Endometrial microvascular endothelial cells (primary cell): ENCODE data around the gene PIGX. TPM values are rescaled to one million over a fixed set of nuclear protein-coding genes. Genes with fewer than 3 reads are reported as not detected.
"Not testable (repeated sequence)": the region's sequence is repeated elsewhere in the genome, so short reads cannot be mapped to it uniquely, and the experiment has no call there.

Source experiments
- in situ Hi-C: cut with HindIII; loops from 2 replicates; pipeline ENCODE4 v1.10.0; 2017; ENCODE audit warnings: low sequenced_read_pairs, low pct_unique_long_range_greater_than_20kb; ENCODE audit errors: inconsistent ontology term
- total RNA-seq: library from RNA; depleted of rRNA; stranded (reverse); fragments of >200 nt; gene quantifications from one replicate; pipeline ENCODE4 v1.2.3, GENCODE V29; 2015; ENCODE audit errors: inconsistent ontology term

Gene PIGX
- total RNA-seq, 1 donor from 2014 or later: 20.8 TPM

DNA sequence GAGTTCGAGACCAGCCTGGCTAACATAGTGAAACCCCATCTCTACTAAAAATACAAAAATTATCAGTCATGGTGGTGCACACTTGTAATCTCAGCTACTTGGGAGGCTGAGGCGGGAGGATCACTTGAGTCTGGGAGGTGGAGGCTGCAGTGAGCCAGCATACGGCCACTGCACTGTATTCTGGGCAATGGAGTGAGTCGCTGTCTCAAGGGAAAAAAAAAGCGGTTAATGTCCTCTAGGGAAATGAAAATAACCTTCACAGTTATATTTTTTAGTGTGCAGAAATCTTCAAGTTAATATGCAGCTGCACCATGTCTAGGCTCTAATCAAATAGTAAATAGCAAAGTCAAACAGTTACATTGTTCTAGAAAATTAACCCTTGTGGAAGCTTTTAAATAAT lies 14.9 kb upstream of the PIGX start:
- in situ Hi-C loops: no loop called here

DNA sequence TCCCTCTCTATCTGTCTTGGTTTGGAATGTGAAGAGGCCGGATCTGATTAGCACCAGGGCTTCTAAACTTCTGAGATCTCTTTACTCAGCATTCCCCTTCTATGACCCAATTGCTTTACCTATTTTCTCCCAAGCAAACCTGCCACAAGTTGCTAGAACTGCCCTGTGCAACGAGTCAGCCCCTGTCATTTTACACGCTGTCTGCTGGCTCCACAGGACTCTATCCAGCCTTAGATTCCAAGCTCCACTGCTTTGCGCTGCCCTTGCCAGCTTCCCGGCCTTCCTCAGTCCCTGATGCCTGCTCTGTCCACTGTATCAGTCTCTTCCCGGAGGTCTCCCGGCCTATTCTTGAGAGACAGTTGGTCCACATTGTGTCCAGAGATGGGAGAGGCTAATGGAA lies 12.4 kb upstream of the PIGX start:
- in situ Hi-C loops: no loop called here

GRCh38 chr3:196700801-196701200 lies 11.4 kb upstream of the PIGX start:
- in situ Hi-C loops: no loop called here

DNA sequence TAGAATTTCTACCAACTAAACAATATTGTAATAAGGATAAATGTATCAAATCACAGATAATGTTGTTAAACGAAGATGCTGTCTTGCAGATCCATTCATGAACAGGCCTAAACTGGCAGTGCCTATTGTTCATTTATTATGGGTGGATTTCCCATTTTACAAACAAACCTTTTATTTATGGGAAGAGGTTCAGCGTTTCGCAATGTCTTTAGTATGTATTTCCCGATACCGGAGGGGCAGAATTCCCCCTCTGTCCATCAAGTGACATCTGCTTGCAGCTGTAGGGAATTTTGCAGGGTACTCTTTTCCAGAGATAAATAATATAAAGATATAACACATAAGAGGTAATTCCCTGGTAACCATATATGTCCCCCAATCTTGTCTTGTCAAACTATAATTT lies 5.8 kb upstream of the PIGX start:
- in situ Hi-C loops: no loop called here

GRCh38 chr3:196706731-196707130 lies 5.4 kb upstream of the PIGX start:
- in situ Hi-C loops: no loop called here

- in situ Hi-C loops: no loop called here
Measured at GRCh38 chr3:196707566-196707965, 4.6 kb upstream of the PIGX start.

DNA sequence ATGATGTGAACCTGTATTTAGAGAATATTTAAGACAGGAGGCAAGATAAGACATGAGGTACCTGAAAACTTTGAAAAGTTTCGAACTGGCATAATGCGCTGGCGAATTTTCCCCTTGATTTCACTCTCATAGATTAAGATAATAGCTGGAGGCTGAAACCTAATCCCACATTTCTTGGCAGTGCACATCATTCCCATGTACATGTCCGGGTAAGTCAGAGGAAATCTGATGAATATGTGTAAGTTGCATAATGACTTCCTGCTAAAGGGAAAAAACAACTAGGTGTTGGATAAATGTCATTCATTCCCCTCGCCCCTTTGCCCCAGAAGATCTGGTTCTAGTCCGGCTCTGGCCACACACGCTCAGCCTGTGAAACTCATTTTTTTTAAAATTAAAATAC lies 3.7 kb upstream of the PIGX start:
- in situ Hi-C loops: no loop called here

GRCh38 chr3:196712514-196713413 lies 587 bp downstream of the PIGX start:
- in situ Hi-C loops: no loop called here

GRCh38 chr3:196717162-196717561 lies 5.0 kb downstream of the PIGX start:
- in situ Hi-C loops: not testable (repeated sequence)

DNA sequence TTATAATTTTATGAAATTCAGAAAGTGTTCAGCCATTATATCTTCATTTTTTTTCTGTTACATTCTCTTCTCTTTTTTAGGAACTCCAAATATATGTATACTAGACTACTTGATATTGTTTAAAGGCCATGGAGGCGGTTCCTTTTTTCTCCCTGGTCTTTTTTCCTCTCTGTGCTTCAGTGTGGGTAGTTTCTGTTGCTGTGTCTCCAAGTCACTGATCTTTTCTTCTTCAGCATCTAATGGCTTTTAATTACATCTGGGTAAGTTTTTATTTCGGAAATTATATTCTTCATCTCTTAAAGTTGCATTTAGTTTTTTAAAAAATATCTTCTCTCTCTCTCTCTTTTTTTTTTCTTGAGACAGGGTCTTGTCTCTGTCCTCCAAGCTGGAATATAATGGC lies 8.9 kb downstream of the PIGX start:
- in situ Hi-C loops: no loop called here

GRCh38 chr3:196726788-196727675 lies 14.9 kb downstream of the PIGX start:
- in situ Hi-C loops: no loop called here

DNA sequence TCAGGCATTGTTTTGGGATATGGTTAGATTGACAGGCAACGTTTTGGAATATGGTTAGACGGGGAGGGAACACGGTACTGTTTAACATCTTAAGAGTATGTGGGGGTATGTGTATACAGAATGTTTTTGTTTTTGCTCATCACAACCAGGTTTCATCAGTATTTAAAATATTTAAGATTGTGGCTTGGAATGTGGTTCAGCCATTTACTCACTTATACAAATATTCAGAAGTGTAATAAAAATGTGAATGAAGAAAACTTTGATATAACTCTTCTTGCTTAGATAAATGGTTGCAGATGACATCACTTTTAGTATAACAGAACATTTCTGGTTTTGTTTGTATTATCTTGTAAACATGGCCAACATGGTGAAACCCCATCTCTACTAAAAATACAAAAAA lies 23.6 kb downstream of the PIGX start:
- in situ Hi-C loops: no loop called here

- in situ Hi-C loops: no loop called here
Measured at GRCh38 chr3:196736670-196737374, 24.6 kb downstream of the PIGX start.

DNA sequence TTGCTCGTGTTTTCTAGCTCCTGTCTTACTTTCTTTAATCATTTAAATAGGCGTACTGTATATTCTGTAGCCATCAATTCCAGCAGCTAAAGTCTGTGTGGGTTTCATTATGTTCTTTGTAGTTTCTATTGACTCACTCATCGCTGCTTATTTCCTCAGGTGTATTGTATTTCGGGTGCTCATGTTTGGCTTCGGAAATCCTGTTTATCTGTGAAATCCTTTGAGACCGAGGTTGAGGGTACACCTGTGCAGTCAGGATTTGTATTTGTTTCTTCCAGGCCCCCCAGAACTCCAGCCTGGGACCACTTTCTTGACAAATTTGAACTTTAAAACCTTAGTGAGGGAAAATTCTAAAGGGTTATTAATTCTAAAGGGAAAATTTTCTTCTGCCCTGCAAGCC lies 25.5 kb downstream of the PIGX start:
- in situ Hi-C loops: no loop called here

DNA sequence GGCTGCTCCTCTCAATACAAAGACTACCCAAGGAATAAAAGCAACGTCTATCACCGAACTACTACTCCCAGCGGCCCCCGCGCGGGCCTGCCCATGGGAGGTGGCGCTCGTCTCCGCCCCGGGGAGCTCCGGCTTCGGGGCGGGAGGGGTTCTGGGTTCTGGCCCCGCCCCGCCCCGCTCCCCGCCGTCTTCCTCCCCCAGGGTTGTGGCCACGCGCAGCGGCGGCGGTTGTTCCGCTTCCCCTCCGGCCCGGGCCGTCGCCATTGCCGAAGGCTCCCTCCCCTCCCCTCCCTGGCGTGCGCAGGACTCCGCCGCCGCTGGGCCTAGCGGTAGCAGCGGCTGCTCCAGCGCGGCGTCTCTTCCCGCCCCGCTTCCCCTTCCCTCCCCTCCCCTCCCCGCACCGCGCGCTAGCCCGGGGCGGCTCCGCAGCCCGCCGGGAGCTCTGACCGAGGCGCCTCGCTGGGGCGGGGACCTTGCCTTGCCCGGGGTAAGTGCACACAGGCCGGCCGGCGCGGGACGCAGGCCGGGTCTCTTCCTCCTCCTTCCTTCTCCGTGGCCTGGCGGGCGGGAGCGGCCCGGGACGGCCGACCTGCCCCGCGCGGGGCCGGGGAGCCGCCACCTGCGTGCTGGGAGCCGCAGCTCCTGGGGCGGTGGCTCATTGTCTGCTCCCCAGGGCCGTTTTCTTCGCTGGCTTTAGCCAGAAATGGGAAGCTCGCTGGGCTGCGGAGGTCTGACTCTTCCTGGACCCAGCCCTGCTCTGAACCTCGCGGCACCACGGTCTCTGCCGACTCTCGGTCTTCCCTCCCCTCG lies 27.7 kb downstream of the PIGX start, which contains the start of gene PAK2:
Gene PAK2 (plus strand): TSS at position 187 of the 810 bp plus-strand sequence. CDS start 42,790 bp downstream, outside the sequence.
- in situ Hi-C loops: no loop called here

DNA sequence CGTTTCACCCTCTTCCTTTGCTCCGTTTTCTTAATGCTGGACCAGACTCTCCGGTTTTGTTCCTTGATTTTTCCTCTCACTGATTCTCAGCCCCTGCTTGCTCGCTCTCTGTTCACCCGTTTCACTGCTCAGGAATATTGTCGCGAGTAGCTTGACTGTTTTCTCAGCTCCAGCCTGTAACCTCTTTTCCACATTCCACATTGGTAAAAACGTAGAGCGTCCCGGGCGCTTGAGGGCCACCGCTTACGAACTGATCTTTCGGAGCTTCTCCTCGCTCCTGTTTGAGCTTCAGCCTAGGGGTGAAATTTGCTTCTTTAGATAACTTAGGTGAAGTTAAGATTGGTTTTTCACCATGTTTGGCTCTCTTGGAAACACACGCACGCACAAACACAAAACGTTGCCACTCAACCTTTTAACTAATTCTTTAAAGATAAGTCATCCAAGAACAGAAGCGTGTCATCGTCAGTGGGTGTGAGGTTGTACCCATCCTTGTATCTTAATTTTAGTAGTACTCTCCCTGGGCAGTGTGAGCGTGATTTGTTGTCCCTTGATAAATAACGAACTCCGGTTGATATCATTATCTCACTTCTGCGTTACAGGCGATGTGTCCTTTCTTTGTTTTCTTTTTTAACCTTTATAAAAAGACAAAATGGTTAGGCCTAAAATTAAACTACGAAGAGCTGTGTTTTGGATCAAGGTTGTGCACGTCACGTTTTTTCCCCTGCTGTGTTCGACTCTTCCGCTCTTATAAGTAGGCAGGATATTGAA lies 28.5 kb downstream of the PIGX start:
- in situ Hi-C loops: no loop called here

DNA sequence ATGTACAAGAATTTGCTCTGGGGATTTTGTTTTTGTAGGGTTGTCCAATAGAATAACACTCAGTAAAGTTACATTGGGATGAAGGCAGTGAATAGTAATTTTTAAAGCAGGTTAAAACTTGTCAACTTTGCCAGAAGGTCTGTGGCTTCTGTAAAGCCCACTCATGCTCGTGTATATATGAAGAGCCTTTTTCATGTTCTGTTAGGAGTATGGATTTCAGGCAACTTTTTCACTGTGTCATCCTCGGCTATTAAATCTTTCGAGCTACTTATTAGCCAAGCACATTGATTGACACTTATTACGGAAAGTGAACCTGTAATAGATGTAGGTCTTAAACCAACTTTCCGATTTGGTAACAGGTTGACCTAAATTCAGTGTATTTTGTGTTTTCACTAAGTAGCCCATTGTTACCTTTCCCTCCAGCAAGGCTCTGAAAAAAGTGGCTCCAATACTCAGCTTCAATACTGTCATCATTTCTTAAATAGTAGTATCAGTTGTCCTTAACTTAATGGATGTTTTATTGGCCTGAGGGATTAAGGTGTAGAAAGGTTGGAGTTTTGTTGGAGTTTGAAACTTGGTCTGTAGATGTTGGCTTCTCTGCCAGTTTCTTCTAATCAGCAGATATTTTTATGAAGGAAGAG lies 29.2 kb downstream of the PIGX start:
- in situ Hi-C loops: no loop called here
